ENCODE results near the gene NAPB. TPM values are rescaled to one million over a fixed set of nuclear protein-coding genes. Genes with fewer than 3 reads are reported as not detected.

NAPB gene
- total and polyA plus RNA-seq, 2 of the 8 experiments (the other 6 are each of a cell fraction or from before 2014, with no cell fraction given) = 6.2 to 12.3 TPM

GRCh38 chr20:23433628-23434027 lies 12.3 kb upstream of the NAPB start:
- H4K8ac ChIP-seq (ENCODE audit: extremely low read depth, insufficient read depth, low read length) = no peak overlapping the region
- no peak overlapping the region for H2AK5ac ChIP-seq (ENCODE audit: low read depth, low read length)
- H3K18ac ChIP-seq (ENCODE audit: extremely low read depth, low read length) = no peak overlapping the region
- no peak overlapping the region for H2BK5ac ChIP-seq (ENCODE audit: low read depth, low read length)
- no peak for DNase-seq (ENCODE audit: low read depth in 1 of 2, low spot score in 2 of 2)
- no peaks in the 10 kb centered on the region for H3K79me1 ChIP-seq (ENCODE audit: low read depth, low read length)
- H3K4me1 ChIP-seq (replicated peaks in 1 of 4; ENCODE audit: control insufficient read depth in 3 of 4, insufficient read depth in 4 of 4, low read length in 3 of 4) = no peaks in the 10 kb centered on the region
- no peaks in the 10 kb centered on the region for H3K79me2 ChIP-seq (ENCODE audit: control insufficient read depth in 1 of 2, insufficient read depth in 2 of 2, low read length in 2 of 2)
- no peak overlapping the region for H3K4me2 ChIP-seq (ENCODE audit: insufficient read depth in 1 of 2, low read depth in 2 of 2, low read length in 2 of 2)
- no peak overlapping the region for H2BK15ac ChIP-seq (ENCODE audit: low read length)
- no peaks in the 10 kb centered on the region for H4K20me1 ChIP-seq (replicated peaks in 1 of 2; ENCODE audit: control insufficient read depth in 1 of 2, insufficient read depth in 2 of 2, low read length in 2 of 2)
- WGBS, 2 experiments (ENCODE audit: extremely low coverage in 1 of 2, insufficient coverage in 1 of 2, insufficient read length in 1 of 2, insufficient replicate concordance in 2 of 2, low coverage in 1 of 2, low lambda C conversion rate in 2 of 2, missing lambda C conversion rate in 1 of 2) = 94% methylated on average over 3 of the region's 3 CpGs; no CpG with 5 or more reads in 1 of the 2 experiments
- no peak overlapping the region for H2AFZ ChIP-seq (ENCODE audit: low read length)
- no peak overlapping the region for H3K4me3 ChIP-seq (ENCODE audit: extremely low read depth in 1 of 4, insufficient read depth in 2 of 4, low read depth in 3 of 4, low read length in 4 of 4)
- no peak overlapping the region for H3K14ac ChIP-seq (ENCODE audit: insufficient read length)
- H3K4ac ChIP-seq (replicated peaks; ENCODE audit: insufficient read length, low read depth, low read length) = no peak overlapping the region
- no peak overlapping the region for H4K91ac ChIP-seq (replicated peaks; ENCODE audit: insufficient read length, low read length)
- H2BK12ac ChIP-seq (ENCODE audit: low read depth, low read length) = no peak overlapping the region
- no peaks in the 10 kb centered on the region for H3K23me2 ChIP-seq (ENCODE audit: low read depth, low read length)
- no peak overlapping the region for H2BK20ac ChIP-seq (ENCODE audit: low read length)
- H3K36me3 ChIP-seq (ENCODE audit: control insufficient read depth in 2 of 4, insufficient read depth in 4 of 4, low read length in 3 of 4) = no peaks in the 10 kb centered on the region
- FAIRE-seq = no peak
- ChIA-PET POLR2A (ENCODE audit: partially characterized antibody) (no interaction called here), CTCF (ENCODE audit: partially characterized antibody) (interaction anchor here (0.7 to 1.6 kb wide), 3 partner anchors 8 to 13 kb away, joined by 3 to 12 read pairs (median 4); partner anchors contain the start of gene NAPB)
- H3K56ac ChIP-seq (replicated peaks; ENCODE audit: insufficient read length, low read depth, low read length) = no peak overlapping the region
- H3K27me3 ChIP-seq (replicated peaks in 1 of 4; ENCODE audit: control insufficient read depth in 3 of 4, extremely low read depth in 1 of 4, insufficient read depth in 3 of 4, low read length in 3 of 4) = no peaks in the 10 kb centered on the region; a peak in 1 of 7 replicates
- H3K27ac ChIP-seq (ENCODE audit: low read depth, low read length) = no peak overlapping the region
- no peak overlapping the region for H4K5ac ChIP-seq (ENCODE audit: insufficient read length, low read depth, low read length)
- H3K23ac ChIP-seq (ENCODE audit: insufficient read length) = no peak overlapping the region
- no peak overlapping the region for H3K9ac ChIP-seq (replicated peaks in 1 of 4; ENCODE audit: extremely low read depth in 1 of 4, low read depth in 3 of 4, low read length in 3 of 4)
- no peaks in the 10 kb centered on the region for H3K9me3 ChIP-seq (ENCODE audit: insufficient read depth in 2 of 2, low read depth in 1 of 2, low read length in 1 of 2)
- no peak for TF ChIP-seq BCL11A (IDR thresholded peaks at IDR 0.05; ENCODE audit: low read depth in 2 of 2, low read length in 2 of 2)
- no peak for TF ChIP-seq SIN3A (conservative IDR thresholded peaks at IDR 0.05 in 1 of 2, IDR thresholded peaks at IDR 0.05 in 1 of 2; ENCODE audit: low read depth in 1 of 2, low read length in 2 of 2)
- no peak for TF ChIP-seq BACH1 (IDR thresholded peaks at IDR 0.05; ENCODE audit: low read length)
- TF ChIP-seq GABPA (IDR thresholded peaks at IDR 0.05; ENCODE audit: borderline replicate concordance, insufficient read depth, low read length) = no peak
- TF ChIP-seq CTCF (IDR thresholded peaks at IDR 0.05; ENCODE audit: control extremely low read depth in 1 of 3, insufficient read depth in 1 of 3, low read depth in 1 of 3, low read length in 3 of 3) = no peak
- TF ChIP-seq POLR2A (IDR thresholded peaks at IDR 0.05; ENCODE audit: control extremely low read depth in 1 of 2, low read depth in 2 of 2, low read length in 2 of 2) = no peak
- TF ChIP-seq JUND (IDR thresholded peaks at IDR 0.05; ENCODE audit: low read length) = no peak
- no peak overlapping the region for H2BK120ac ChIP-seq (replicated peaks; ENCODE audit: low read depth, low read length)
